Spinal cord (tissue), 10 donors: ENCODE results near the gene CAPN11. TPM values are rescaled to one million over a fixed set of nuclear protein-coding genes. Genes with fewer than 3 reads are reported as not detected.

Source experiments
- DNase-seq, 6 donors: peaks; one replicate each; pipeline versions ENCODE4 v3.0.0 to v3.0.0-alpha.2; 2013 to 2015; ENCODE audit warnings: low spot score in 6 of 6, low read depth in 4 of 6
- H3K27ac ChIP-seq: one replicate; pipeline ENCODE4 v1.5.1; 2013; ENCODE audit warnings: low read depth, low read length, control low read depth
- H3K27me3 ChIP-seq: one replicate; pipeline ENCODE4 v1.6.1; 2013; ENCODE audit warnings: low read length; ENCODE audit not compliant: control insufficient read depth, insufficient read depth
- H3K36me3 ChIP-seq: one replicate; pipeline ENCODE4 v1.6.1; 2013; ENCODE audit warnings: low read length; ENCODE audit not compliant: control insufficient read depth, insufficient read depth
- H3K4me1 ChIP-seq: one replicate; pipeline ENCODE4 v1.6.1; 2013; ENCODE audit warnings: low read length; ENCODE audit not compliant: control insufficient read depth, insufficient read depth
- H3K4me3 ChIP-seq: one replicate; pipeline ENCODE4 v1.5.1; 2013; ENCODE audit warnings: low read depth, low read length, control low read depth
- H3K9me3 ChIP-seq: one replicate; pipeline ENCODE4 v1.6.1; 2013; ENCODE audit warnings: low read length; ENCODE audit not compliant: control insufficient read depth, insufficient read depth
- WGBS: methylation state at CpG from one replicate; pipeline ENCODE4 v1.1.5; 2013; ENCODE audit warnings: missing lambda C conversion rate; ENCODE audit not compliant: insufficient coverage; 5-methylcytosine and 5-hydroxymethylcytosine counted together
- polyA plus RNA-seq, 2 donors: library from polyadenylated mRNA; unstranded; fragments of 120-200 nt; gene quantifications; one replicate each; pipeline ENCODE4 v1.2.1, GENCODE V29; 2013; ENCODE audit not compliant: insufficient read length in 2 of 2
- total RNA-seq, 2 donors: library from RNA; depleted of rRNA in 1 of 2; stranded (reverse); fragments of 120-200 nt in 1 of 2; fragments of >200 nt in 1 of 2; gene quantifications; one replicate each; pipeline versions ENCODE4 v1.2.3 to v1.2.4, GENCODE V29; 2013 to 2014
- donor health status: healthy.

CAPN11 gene
- total and polyA plus RNA-seq, 4 donors = 0.17 to 0.20 (median 0.17) TPM; not detected in 1

DNA sequence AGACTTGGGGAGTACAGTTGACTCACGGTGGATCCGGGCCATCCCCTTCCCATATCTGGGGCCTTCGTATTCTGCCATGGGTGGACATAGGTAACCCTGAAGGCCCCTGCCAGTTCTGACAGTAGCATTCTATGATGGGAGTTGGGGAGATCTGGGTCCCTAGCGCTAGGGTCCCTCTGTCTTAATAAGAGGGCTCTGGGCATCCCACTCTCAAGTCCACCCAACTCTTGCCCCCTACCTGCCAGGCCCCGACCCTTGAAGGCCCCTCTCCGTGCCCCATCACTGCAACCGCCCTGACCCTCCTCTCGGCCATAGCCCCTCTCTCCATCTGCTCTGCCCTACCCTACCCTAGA lies 6.5 kb upstream of the CAPN11 start:
- H3K36me3 ChIP-seq = peaks cover 75% of the 10 kb centered on the region
- H3K9me3 ChIP-seq = no peaks in the 10 kb centered on the region
- WGBS = 51% methylated on average over 7 of the region's 8 CpGs
- H3K27me3 ChIP-seq = no peaks in the 10 kb centered on the region
- DNase-seq = no peak
- no peak overlapping the region for H3K4me3 ChIP-seq
- peaks cover 3% of the 10 kb centered on the region for H3K4me1 ChIP-seq
- H3K27ac ChIP-seq = no peak overlapping the region

DNA sequence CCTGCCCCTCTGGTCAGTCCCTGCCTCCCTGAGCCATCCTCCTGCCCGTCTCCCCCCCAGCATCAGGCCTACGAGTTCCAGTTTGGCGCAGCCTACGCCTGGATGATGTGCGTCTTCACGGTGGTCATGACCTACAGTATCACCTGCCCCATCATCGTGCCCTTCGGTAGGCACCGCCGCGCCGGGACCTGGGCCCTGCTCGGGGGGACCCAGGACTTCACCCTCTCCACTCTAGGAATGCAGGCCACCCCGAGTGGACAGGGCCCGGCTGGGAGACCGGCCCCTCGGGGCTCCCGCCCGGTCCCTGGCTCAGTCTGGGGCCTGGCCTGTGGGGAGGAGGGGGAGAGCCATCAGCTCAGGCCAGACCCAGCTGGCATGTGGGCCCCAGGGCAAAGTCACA lies 6.1 kb upstream of the CAPN11 start:
- H3K36me3 ChIP-seq = peaks cover 71% of the 10 kb centered on the region
- 98% methylated on average over 6 of the region's 19 CpGs for WGBS
- H3K4me3 ChIP-seq = no peak overlapping the region
- no peak for DNase-seq
- H3K9me3 ChIP-seq = no peaks in the 10 kb centered on the region
- H3K4me1 ChIP-seq = peaks cover 3% of the 10 kb centered on the region
- H3K27ac ChIP-seq = no peak overlapping the region
- H3K27me3 ChIP-seq = no peaks in the 10 kb centered on the region

DNA sequence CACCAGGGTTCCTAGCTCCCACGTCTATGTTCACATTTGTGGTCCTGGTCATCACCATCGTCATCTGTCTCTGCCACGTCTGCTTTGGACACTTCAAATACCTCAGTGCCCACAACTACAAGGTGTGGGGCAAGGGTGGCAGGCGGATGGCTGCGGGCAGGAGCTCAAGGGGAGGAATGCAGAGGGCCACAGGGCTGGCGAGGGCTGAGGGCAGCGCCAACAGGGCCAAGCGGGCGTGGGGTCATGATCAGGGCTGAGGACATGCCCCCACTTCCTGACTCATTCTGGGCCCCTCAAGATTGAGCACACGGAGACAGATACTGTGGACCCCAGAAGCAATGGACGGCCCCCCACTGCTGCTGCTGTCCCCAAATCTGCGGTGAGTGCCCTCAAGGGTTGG lies 4.6 kb upstream of the CAPN11 start:
- H3K27me3 ChIP-seq = no peaks in the 10 kb centered on the region

DNA sequence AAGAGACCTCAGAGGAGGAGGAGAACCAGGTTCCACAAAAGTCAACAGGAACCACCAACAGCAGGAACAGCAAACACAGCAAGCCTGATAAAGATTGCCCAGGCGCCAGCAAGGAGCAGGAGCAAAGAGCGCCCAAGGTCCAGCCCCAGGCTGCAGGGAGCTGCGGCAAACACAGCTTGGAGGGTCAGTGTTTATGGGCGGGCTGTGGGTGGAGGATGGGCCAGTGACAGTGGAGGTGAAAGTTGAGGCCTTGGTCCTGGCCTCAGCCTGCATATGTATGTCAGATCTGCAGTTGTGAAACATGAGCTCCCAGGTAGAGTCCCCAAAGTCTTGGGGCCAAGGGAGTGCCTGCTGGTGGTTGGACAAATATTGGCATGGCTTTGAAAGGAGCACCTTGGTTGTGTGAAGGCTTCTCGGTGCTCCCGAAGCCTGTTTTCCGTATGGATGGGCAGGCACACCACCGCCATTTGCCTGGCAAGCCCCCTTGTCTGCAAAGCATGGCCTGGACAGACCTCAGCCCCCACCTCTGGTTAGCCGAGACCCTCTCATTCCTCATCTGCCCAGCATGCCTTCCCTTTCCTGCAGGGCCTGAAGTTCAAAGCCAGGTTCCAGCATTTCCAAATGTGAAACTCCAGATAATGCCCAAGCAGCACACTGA lies 2.0 kb upstream of the CAPN11 start:
- Histone ChIP-seq H3K27me3 (no peaks in the 10 kb centered on the region), H3K4me3 (no peak overlapping the region), H3K4me1 (peaks cover 2% of the 10 kb centered on the region), H3K27ac (no peak overlapping the region), H3K36me3 (peaks cover 38% of the 10 kb centered on the region), H3K9me3 (no peaks in the 10 kb centered on the region)
- 77% methylated on average over 9 of the region's 9 CpGs for WGBS
- DNase-seq = no peak

More for the DNA sequence above, 4.6 kb upstream of the CAPN11 start:
- H3K36me3 ChIP-seq = peaks cover 55% of the 10 kb centered on the region
- no peak overlapping the region for H3K27ac ChIP-seq
- WGBS = 92% methylated on average over 9 of the region's 12 CpGs
- no peak overlapping the region for H3K4me3 ChIP-seq
- peaks cover 3% of the 10 kb centered on the region for H3K4me1 ChIP-seq
- H3K9me3 ChIP-seq = no peaks in the 10 kb centered on the region
- DNase-seq = no peak

DNA sequence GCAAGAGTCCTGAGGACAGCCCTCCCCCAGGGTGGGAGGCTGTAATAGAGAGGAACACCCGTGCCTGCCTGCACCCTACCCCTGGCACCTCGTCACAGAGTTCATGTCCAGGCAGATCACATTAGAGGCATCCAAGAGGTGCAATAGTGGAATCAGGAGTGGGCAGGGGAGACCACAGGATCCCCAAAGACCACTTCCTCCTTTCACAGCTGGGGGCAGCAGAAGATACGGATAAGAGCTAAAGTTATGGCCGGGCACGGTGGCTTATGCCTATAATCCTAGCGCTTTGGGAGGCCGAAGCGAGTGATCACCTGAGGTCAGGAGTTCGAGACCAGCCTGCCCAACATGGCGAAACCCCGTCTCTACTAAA lies 1.5 kb upstream of the CAPN11 start:
- no peaks in the 10 kb centered on the region for H3K9me3 ChIP-seq
- 86% methylated on average over 9 of the region's 11 CpGs for WGBS
- no peak for DNase-seq
- no peak overlapping the region for H3K27ac ChIP-seq
- peaks cover 33% of the 10 kb centered on the region for H3K36me3 ChIP-seq
- H3K27me3 ChIP-seq = no peaks in the 10 kb centered on the region
- no peaks in the 10 kb centered on the region for H3K4me1 ChIP-seq
- no peak overlapping the region for H3K4me3 ChIP-seq

DNA sequence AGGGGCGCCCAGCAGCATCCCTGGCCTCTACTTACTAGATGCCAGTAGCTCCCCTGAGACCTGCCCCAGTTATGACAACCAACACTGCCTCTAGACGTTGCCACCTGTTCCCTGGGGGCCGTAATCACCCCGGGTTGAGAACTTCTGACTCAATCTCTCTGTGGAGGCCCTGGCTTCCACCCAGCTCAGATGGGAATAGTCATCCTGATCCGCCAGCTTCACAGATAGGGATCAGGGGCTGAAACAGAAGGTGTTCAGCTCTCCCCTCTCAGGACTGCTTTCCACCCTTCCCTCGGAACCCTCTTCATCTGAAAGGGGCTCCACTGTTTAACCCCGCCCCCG lies 3.3 kb downstream of the CAPN11 start:
- no peaks in the 10 kb centered on the region for H3K27me3 ChIP-seq
- H3K27ac ChIP-seq = no peak overlapping the region
- H3K4me3 ChIP-seq = no peak overlapping the region
- H3K36me3 ChIP-seq = no peaks in the 10 kb centered on the region
- DNase-seq = no peak
- 75% methylated on average over 6 of the region's 8 CpGs for WGBS
- no peaks in the 10 kb centered on the region for H3K4me1 ChIP-seq
- H3K9me3 ChIP-seq = no peaks in the 10 kb centered on the region

DNA sequence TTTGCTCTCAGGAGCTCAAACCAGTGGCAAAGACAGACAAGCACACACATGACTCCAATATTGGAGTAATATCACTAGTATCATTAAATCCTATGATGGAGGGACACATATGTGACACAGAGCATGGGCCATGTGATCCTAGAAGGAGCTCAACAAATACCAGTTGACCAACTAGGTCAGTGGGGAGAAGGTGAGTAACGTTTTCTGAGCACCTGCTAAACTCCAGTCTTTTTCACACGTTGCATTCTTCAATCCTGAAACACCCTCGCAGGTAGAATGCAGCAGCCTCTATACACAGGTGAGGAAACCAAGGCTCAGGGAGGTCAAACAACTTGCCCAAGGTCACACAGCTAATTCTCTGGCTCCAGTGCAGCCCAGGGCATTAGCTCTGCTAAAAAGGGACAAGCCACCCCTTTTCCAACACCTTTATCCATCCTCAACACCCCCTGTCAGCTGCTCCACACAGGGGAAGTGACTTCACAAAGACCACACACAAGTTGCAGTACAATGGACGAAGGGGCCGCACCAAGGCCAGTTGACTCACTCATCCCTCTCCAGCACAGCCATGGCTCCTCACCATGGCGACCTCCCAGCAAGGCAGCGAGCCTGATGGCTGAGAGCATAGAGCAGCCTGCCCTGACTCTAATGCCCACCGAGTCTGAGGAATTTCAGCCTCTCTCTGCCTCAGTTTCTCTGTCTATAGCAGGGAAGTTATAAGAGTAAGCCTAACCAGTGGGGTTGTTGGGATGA lies 4.4 kb downstream of the CAPN11 start:
- H3K36me3 ChIP-seq = no peaks in the 10 kb centered on the region
- H3K27ac ChIP-seq = no peak overlapping the region
- H3K4me3 ChIP-seq = no peak overlapping the region
- DNase-seq = no peak
- H3K27me3 ChIP-seq = no peaks in the 10 kb centered on the region
- H3K4me1 ChIP-seq = no peaks in the 10 kb centered on the region
- WGBS = 52% methylated on average over 8 of the region's 8 CpGs
- H3K9me3 ChIP-seq = no peaks in the 10 kb centered on the region

DNA sequence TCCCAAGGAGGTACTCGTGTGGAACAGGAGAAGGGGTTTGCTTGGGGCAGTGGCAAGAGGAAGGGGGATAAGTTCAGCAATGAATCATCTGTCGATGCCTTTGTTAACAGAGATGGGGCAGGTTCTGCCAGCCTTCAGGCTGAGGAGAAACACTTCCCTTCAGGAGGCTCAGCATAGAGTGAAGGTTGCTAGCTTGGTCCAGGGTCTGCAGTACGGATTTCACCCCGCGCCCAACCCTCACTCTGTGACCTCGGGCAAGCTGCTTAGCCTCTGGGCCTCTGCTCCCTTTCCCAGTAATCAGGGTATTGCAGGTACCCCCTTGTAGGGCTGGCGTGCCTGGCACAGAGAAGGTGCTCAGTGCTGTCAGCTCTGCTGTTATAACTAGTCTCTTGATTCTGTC lies 7.5 kb downstream of the CAPN11 start:
- Histone ChIP-seq H3K4me3 (no peak overlapping the region), H3K27ac (no peak overlapping the region), H3K36me3 (no peaks in the 10 kb centered on the region), H3K4me1 (no peaks in the 10 kb centered on the region), H3K27me3 (peaks cover 3% of the 10 kb centered on the region), H3K9me3 (no peaks in the 10 kb centered on the region)
- WGBS = 74% methylated on average over 7 of the region's 7 CpGs
- DNase-seq = no peak

GRCh38 chr6:44166591-44167184 lies 8.1 kb downstream of the CAPN11 start:
- WGBS = 58% methylated on average over 10 of the region's 16 CpGs

GRCh38 chr6:44167567-44167966 lies 8.9 kb downstream of the CAPN11 start:
- DNase-seq = no peak
- Histone ChIP-seq H3K9me3 (no peaks in the 10 kb centered on the region), H3K36me3 (no peaks in the 10 kb centered on the region), H3K4me3 (no peak overlapping the region), H3K27me3 (peaks cover 3% of the 10 kb centered on the region), H3K4me1 (peaks cover 2% of the 10 kb centered on the region), H3K27ac (no peak overlapping the region)
- WGBS = no CpG with 5 or more reads among the region's 1 CpG

More at GRCh38 chr6:44166591-44167184, 8.1 kb downstream of the CAPN11 start:
- H3K27ac ChIP-seq = no peak overlapping the region
- H3K36me3 ChIP-seq = no peaks in the 10 kb centered on the region
- no peaks in the 10 kb centered on the region for H3K4me1 ChIP-seq
- H3K27me3 ChIP-seq = peaks cover 3% of the 10 kb centered on the region
- H3K9me3 ChIP-seq = no peaks in the 10 kb centered on the region
- no peak overlapping the region for H3K4me3 ChIP-seq
- DNase-seq = no peak
